Esophagus squamous epithelium (tissue), 4 donors: Measurements from ENCODE around the gene PSMC4.

Source experiments
- CTCF ChIP-seq, 6 experiments: fragments of 450-650 bp in 4 of 6; fragments of 200-600 bp in 2 of 6; sonication (generic) in 2 of 6; IDR thresholded peaks; one replicate each; pipeline ENCODE4 v1.5.1; 2016 to 2019; ENCODE audit warnings: antibody characterized with exemption in 6 of 6, mild to moderate bottlenecking in 4 of 6, moderate library complexity in 4 of 6
- POLR2A ChIP-seq, 4 donors: fragments of 450-650 bp; IDR thresholded peaks; one replicate each; pipeline ENCODE4 v1.6.1; 2017; ENCODE audit warnings: antibody characterized with exemption in 4 of 4, mild to moderate bottlenecking in 4 of 4, moderate library complexity in 3 of 4

- no peak for TF ChIP-seq CTCF (IDR thresholded peaks at IDR 0.05)
- TF ChIP-seq POLR2A (IDR thresholded peaks at IDR 0.05): no peak
Observed at GRCh38 chr19:39937787-39938186, 33.2 kb upstream of the PSMC4 start.
